NCI-H2196 treated with DMSO at 0.1 percent for 48 hours (cell line): ENCODE measurements around the gene WBP4.
"Not testable (repeated sequence)": the region's sequence is repeated elsewhere in the genome, so short reads cannot be mapped to it uniquely, and the experiment has no call there.

Experiments used
- DNase-seq: peaks from one replicate; lab custom pipeline; 2025; ENCODE audit not compliant: unreplicated experiment; lab: John Stamatoyannopoulos, UW

The WBP4 gene

GRCh38 chr13:41075485-41075884 lies 14.2 kb downstream of the WBP4 start:
- no peak for DNase-seq

- no peak for DNase-seq
Measured at GRCh38 chr13:41077475-41077874, 16.2 kb downstream of the WBP4 start.

GRCh38 chr13:41079725-41080124 lies 18.4 kb downstream of the WBP4 start:
- DNase-seq, result no peak

GRCh38 chr13:41085961-41086585 lies 24.8 kb downstream of the WBP4 start:
- DNase-seq, result no peak

GRCh38 chr13:41095681-41096080 lies 34.4 kb downstream of the WBP4 start:
- DNase-seq, result not testable (repeated sequence)

GRCh38 chr13:41098761-41099160 lies 37.5 kb downstream of the WBP4 start:
- no peak for DNase-seq

GRCh38 chr13:41099986-41100385 lies 38.7 kb downstream of the WBP4 start:
- DNase-seq, result no peak

GRCh38 chr13:41107104-41107571 lies 45.8 kb downstream of the WBP4 start:
- no peak for DNase-seq

GRCh38 chr13:41107584-41108014 lies 46.3 kb downstream of the WBP4 start:
- no peak for DNase-seq

- DNase-seq, result no peak
Measured at GRCh38 chr13:41111454-41111853, 50.1 kb downstream of the WBP4 start.

GRCh38 chr13:41117869-41118268 lies 56.6 kb downstream of the WBP4 start:
- no peak for DNase-seq

GRCh38 chr13:41122838-41123237 lies 61.5 kb downstream of the WBP4 start:
- DNase-seq, result peak; percentile 21

- no peak for DNase-seq
Measured at GRCh38 chr13:41127701-41128100, 66.4 kb downstream of the WBP4 start.

- DNase-seq, result no peak
Measured at GRCh38 chr13:41130356-41130755, 69.0 kb downstream of the WBP4 start.

GRCh38 chr13:41131189-41131588 lies 69.9 kb downstream of the WBP4 start:
- not testable (repeated sequence) for DNase-seq

GRCh38 chr13:41131660-41132511 lies 70.6 kb downstream of the WBP4 start:
- not testable (repeated sequence) for DNase-seq

- DNase-seq, result peak; percentile 84
Measured at GRCh38 chr13:41132512-41133152, 71.3 kb downstream of the WBP4 start, which contains the start of gene KBTBD6. Gene KBTBD6 (minus strand): TSS chr13:41132802. CDS start chr13:41132511, 291 bp downstream.
